HepG2 (cell line): Measurements from ENCODE around the gene TTBK2.

Experiments used
- ADNP ChIP-seq: sonication (generic); formaldehyde crosslinking; IDR thresholded peaks from 2 replicates; pipeline ENCODE4 v1.4.0; 2020; ENCODE audit warnings: missing genetic modification reagents
- SP1 ChIP-seq, 2 experiments: fragments of 450-650 bp in 1 of 2; sonication (generic) in 1 of 2; formaldehyde crosslinking in 1 of 2; IDR thresholded peaks; 2 replicates each; pipeline versions ENCODE4 v1.4.0 to v1.6.1; 2016 to 2020; ENCODE audit warnings: missing genetic modification reagents in 1 of 2
- ZNF703 ChIP-seq: sonication (generic); formaldehyde crosslinking; IDR thresholded peaks from 2 replicates; pipeline ENCODE4 v1.5.1; 2020; ENCODE audit warnings: missing genetic modification reagents, mild to moderate bottlenecking, moderate library complexity, borderline replicate concordance

GRCh38 chr15:42720071-42720470, 200.5 kb downstream of the TTBK2 start:
- TF ChIP-seq SP1 (IDR thresholded peaks at IDR 0.05): no peak
- TF ChIP-seq SP1 (CRISPR knock-in tag; IDR thresholded peaks at IDR 0.05): no peak
- no peak for TF ChIP-seq ZNF703 (CRISPR knock-in tag)
- no peak for TF ChIP-seq ADNP (CRISPR knock-in tag)
